Subcutaneous adipose tissue (tissue), 4 donors: ENCODE results near the gene WBP2. TPM values are rescaled to one million over a fixed set of nuclear protein-coding genes. Genes with fewer than 3 reads are reported as not detected.

ENCODE experiments used
- CTCF ChIP-seq: fragments of 450-650 bp; IDR thresholded peaks from one replicate; pipeline ENCODE4 v1.5.1; 2016; ENCODE audit warnings: low read depth, mild to moderate bottlenecking, control low read depth, antibody characterized with exemption, moderate library complexity
- total RNA-seq, 4 donors: library from RNA; depleted of rRNA; stranded (reverse); fragments of >200 nt; gene quantifications; one replicate each; pipeline ENCODE4 v1.1.0, GENCODE V29; 2016

The WBP2 gene
- total RNA-seq, 4 donors from 2014 or later: 55.3 to 91.7 (median 65.6) TPM

- no peak for TF ChIP-seq CTCF
Measured at GRCh38 chr17:75845058-75845711, 9.9 kb downstream of the WBP2 start.

- TF ChIP-seq CTCF: no peak
Measured at GRCh38 chr17:75844530-75845057, 10.5 kb downstream of the WBP2 start.

- TF ChIP-seq CTCF: no peak
Measured at GRCh38 chr17:75843577-75844529, 11.3 kb downstream of the WBP2 start, which contains the start of gene UNC13D. Gene UNC13D, minus strand, starts transcription at chr17:75844404. Its CDS starts 67 bp downstream, at chr17:75844337.

GRCh38 chr17:75842963-75843576 lies 12.1 kb downstream of the WBP2 start:
- no peak for TF ChIP-seq CTCF

- TF ChIP-seq CTCF: no peak
Measured at GRCh38 chr17:75842411-75842810, 12.7 kb downstream of the WBP2 start.

GRCh38 chr17:75840799-75841164 lies 14.4 kb downstream of the WBP2 start:
- no peak for TF ChIP-seq CTCF
